ENCODE data around the gene MYO5C.

MYO5C gene

DNA sequence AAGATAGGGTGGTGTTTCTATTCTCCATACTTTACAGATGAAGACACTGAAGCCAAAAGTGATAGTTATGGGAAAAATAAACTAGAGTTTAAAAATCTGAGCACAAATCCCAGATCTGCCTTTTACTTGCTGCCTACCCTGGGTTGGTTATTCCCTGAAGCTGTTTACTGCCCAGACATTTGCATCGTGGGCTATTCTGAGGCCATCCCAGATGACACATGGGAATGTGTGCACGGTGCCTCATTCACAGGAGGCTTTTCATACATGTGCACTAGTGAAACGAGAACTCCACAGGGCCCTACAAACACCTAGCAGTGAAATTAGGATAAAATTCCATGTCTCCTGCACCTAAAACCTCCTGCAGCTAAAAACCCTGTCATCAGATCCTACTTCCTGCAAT lies 17.5 kb downstream of the MYO5C start:
- no peak for DNase-seq

DNA sequence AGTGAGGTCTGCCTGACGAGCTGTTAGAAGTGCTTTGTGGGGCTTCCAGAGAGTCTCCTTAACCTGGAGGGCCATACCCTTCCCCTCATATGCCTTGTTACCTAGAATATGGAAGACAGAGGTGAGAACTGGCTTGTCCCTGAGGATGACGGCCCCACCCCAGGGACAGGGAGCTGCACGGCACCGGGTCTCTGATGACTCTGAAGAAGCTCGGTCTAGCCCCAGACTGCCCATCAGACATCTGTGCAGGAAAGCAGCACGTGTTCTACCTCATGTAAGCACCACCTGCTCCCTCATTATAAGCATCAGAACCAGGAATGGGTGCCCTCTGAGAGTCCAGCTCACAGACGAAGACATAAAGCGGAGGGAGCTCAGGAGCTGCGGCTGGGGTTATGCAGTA lies 18.0 kb downstream of the MYO5C start:
- DNase-seq, result no peak

DNA sequence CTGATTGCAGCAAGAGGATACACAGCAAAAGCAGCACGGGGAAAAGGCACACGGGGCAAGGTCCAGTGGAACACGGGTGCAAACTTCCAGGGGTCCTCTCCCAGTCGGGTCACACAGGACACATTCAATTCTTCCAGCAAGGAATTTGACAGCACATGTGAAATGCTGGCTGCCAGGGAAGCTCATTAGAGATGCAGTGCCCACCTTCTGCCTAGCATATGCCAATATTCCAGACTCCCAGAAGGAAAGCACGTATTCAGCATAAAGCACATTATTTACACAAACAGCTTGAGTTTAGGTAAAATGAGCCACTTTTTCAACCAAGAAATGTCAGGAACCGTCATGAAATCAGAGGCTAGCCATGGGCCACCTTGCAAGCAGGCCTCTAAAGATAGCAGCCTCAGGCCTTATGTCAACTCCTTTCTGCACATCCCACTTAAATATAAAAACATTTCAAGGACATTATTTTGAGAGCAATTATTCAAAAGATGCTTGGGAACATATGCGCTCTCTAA lies 19.3 kb downstream of the MYO5C start:
- no peak for DNase-seq

DNA sequence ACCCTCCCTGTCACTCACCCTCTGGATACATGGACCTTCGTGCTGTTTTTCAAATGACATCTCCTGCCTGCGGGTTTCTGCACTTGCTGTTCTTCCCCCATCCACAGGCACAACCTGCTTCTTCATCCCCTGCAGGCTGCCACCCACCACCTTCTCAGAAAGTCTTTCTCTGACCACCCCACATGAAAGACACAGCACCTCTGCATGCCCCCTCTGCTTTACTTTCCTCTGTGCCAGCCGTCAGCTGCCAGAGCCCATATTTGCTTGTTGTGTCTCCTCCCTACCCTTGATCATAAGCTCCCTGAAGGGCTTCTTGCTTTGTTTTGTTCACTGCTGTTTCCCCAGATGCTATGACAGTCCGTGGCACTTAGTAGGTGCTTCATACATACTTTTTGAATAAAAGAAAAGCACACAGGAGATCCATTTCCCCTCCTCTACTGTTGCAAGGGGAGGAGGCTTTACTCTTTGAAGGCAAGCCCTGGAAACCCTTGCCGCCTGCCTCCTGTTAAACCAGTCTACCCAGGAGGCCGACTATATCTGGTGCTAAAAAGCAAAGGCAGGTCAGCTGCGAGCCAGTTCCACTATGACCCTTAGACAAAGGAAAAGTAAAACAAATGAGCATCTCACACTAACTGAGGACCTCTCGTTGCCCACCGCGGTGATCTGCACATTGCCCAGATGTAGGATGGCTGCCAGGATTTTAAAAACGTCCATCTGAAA lies 31.9 kb downstream of the MYO5C start:
- no peak for DNase-seq

DNA sequence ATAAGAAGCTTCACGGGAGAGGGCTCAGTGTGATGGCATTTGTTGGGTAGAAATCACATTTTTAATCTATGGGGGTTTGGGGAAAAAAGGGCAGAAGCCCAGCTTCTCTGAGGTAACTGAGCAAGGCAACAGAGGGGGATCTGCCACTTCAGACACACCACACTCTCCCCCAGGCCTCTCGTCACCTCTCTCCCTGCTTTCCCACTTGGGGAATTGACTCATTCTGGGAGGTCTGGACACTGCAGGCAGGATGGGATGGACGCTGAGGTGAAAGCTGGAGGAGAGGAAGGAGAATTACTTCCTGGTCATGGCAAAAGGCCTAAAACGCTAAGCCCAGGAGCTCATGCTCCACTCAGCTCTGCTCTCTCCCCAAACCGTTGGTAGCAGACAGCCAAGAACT lies 33.2 kb downstream of the MYO5C start:
- no peak for DNase-seq

DNA sequence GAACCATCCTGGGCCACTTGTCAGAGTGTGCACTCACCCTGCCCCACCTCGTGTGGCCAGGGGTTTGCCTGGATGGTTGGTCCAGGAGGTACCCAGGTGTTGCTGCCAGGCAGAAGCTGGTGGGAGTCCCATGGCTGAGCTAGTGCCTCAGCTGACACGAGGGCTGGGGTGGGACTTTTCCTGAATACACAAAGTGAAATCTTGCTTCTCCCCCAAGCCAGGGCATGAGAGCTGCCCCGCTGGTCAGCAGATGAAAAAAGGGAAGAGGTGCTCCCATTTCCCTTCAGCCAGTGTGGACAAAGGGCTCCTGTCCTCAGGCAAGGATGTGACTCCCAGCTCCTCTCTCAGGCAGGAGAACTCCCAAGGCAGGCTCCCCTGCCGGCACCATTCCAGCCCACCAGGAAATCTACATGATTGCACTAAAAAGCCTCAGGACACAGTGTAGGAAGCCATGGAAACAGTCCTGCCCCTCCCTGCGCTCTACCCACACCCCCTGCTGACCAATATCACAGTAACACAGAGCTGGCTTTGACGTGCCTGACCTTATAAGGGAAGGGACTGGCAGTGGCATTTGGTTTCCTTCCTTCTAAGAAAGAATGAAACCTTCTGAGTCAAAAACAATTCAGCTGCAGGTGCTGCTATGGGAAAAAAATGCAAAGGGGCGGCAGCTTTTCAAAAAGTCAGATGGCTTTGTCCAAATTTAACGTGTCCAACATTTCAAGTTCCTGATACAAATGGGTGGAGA lies 33.9 kb downstream of the MYO5C start:
- DNase-seq, result no peak

DNA sequence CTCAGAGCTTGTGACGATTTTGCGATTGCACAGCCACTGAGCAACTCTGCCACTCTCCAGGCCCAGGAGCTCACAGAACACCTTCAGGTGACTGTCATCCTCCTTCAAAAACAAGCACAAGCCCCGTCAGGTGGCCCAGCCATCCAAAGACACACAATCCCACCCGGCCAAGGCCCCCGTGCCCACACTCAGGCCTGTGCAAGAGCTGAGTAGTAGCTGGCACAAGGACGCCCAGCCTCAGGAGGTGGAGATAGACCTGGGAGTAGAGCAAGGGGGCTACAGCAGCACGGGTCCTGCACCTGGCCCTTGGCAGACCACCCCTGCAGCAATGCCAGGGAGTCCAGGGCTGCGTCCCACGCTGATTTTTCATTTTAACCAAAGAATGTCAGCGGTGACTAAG lies 34.6 kb downstream of the MYO5C start:
- DNase-seq, result no peak

DNA sequence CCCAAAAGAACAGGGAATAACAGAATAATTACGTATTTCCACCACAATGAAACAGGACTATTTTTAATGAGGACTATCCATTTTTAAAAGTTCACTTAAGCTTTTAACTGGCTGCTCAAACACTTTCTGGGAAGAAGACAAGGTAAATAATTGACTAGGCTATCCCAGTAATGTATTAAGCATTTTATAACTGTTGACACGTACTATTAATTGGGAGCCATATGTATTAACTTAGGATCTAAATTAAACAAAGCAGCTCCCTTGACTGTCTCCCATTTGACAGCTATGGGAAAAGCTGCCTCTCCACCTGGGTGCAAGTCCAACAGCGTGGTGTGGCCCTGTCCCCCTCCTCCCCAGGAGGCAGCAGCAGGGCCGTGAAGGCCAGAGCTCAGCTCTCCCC lies 36.1 kb downstream of the MYO5C start:
- no peak for DNase-seq

DNA sequence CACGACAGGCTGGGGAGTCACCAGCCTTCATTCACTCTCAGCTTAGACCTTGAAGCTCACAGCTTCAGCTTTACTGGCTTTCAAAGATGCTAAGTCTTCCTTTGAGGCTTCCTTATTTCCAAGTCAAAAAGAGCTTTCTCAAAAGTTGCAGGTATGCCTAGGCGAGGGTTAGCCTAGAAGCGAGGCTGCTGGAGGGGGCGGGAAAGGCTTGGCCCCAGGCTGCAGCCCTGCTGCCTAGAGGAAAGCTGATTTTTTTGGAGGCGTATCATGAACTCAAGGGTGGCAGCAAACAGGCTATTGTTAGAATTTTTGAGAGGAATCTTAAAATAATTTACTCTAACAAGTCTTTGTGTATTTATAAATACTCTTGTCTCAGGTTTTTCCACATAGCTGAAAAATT lies 37.1 kb downstream of the MYO5C start:
- no peak for DNase-seq

DNA sequence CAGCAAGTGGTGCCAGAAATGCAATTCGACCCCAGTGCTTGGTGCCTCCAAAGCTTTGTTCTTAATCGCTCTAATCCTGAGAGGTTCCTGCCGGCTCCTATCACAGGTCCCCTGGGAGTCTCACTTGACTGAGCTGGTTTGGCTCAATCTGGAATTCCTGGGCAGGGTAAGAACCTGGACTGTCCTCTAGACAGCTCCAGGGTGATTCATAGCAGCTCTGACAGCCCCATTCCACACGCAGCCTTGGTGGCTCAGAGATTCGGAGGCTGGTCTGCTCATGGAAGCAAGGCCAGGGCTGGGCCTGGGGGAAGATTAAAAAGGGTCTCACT lies 37.9 kb downstream of the MYO5C start:
- no peak for DNase-seq

DNA sequence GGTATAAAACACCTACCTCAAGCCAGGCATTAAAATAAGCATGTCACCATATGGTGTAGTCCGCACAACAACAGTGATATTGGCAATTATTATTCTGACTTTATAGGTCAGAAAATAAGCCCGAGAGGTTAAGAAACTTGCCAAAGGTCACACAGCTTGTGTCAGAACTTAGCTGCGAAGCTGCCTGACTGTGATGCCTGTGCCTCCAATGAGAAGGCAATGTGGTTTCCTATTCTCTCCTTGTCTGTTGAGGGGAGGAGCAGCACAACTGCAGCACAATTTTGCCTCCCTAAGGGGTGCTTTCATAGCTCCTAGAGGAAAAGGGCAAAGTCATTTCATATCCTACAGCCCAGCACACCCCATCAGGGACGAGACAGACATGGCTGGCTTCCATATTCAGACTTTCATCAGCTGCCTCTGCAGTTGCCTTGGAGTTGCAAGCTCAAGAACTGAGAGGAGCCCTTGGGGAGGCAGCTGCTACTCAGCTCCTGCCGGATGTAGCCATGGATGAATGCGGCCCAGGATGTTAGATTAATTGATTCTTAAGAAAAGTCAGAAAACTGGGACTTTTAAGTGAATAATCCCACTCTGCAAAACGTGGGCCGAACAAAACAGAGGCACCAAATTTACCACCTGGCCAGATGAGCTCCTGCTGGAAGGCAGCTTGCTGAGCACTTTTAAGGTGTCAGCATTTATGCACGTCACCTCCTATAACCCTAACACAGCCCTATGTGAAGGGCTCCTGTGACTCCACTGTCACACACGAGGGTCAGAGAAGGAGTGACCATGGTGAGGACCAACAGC lies 38.5 kb downstream of the MYO5C start:
- DNase-seq, result no peak

DNA sequence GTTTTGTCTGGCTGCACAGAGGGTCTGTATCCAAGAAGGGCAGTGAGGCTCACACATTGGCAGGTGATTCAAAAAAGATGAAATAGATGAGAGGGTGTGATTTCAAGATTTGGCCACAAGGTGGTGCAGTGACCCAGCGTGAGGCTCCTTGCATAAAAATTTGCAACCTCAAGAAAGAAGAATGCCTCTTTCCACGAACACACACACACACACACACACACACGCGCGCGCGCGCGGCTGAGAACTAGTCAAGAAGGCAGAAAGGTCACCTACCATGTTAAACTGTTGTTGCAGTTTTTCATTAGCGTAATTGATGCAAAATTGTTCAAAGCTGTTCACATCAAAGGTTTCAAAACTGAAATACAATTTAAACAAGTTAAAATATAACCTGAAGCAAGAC lies 39.2 kb downstream of the MYO5C start:
- no peak for DNase-seq

DNA sequence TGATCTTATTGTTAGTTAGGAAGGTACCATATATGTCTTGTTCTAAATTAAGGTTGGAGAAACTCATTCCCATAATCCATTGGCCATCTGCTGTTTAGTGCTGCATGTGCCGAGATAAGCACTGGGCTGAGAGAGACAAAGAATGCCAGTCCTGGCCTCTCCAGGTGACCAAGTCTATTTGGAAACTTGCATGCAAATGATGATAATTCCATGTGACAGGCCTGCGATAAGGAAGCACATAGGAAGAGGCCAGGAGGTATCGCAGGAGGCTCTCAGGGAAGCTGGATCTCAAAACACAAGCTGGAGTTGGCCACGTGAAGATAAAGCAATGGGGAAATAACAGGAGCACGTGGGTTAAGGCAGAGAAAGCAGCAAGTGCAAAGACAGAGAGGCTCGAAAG lies 39.7 kb downstream of the MYO5C start:
- no peak for DNase-seq

DNA sequence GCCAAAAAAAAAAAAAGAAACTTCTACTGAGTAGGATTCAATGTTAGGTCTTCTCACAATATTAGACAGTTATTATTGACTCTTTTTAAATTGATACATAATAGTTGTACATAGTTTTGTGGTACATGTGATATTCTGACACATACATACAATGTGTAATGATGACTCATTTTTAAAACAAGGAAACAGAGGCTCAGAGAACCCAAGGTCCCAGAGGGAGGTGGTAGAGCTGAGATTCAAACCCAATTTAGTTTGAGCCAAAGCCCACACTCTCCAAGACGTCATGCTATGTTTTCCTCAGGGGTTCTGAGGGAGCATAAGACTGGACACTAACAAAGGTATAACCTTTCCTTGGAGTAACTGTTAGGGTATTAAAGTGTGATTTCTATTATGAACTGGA lies 40.6 kb downstream of the MYO5C start:
- DNase-seq, result no peak

DNA sequence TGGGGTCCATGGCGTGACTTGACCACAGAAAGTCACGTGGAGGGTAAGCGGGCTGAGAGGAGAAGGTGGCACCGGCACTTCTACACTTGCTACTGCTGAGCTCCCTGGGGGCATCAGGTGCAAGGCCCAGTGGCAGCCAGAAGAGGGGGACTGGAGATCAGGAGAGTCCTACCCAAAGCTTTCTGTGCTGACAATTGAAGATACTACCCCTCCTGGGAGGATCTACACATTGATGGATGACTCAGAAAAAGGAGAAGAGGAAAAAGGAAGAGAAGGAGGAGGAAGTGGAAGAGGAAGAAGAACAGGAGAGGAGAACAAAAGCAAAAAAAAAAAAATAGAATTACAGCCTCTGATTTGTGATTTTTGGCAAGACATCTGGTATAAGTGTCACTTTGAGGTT lies 41.2 kb downstream of the MYO5C start:
- DNase-seq, result no peak

DNA sequence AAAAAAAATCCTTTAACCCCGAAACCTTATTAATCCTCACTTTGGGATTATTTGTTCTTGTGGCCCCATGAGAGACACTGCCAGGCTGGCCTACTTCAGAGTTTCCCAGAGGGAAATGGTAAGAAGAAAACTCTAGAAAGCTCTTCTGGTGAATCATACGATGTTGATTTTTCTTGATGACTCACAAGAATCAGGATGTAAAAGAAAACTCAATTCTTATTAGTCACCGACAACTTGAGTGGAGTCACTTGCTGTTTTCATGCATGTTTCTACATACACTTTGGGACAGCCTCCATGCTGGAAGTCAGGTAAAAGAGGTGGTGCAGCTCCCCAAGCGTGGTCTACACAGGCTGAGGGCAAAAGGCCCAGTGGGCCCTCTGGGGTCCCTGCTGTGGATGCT lies 42.8 kb downstream of the MYO5C start:
- DNase-seq, result no peak

DNA sequence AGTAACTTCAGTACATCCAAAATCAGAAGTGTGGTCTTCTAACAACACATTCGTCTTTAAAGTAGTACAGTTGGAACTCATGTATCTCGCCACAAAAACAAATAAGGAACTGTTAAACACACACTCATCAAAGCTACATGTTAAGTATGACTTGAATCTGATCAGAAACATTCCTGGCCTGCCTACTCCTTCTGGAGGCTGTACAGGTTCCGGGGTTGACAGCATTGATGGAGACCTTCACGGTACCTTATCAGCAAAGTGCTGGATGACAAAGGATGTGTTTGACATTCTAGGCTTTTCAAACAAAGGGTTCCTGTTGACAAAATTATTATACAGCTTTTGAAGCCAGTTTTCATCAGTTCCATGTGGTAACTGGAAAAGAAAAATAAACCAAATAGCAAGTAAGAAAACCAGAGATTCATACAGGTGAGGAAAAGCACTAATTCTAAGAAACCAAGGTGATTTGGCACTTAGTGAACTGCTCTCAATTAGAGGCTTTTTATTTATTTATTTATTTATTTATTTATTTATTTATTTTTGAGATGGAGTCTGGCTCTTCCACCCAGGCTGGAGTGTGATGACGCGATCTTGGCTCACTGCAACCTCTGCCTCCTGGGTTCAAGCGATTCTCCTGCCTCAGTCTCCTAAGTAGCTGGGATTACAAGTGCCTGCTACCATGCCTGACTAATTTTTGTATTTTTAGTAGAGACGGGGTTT lies 44.3 kb downstream of the MYO5C start:
- no peak for DNase-seq

DNA sequence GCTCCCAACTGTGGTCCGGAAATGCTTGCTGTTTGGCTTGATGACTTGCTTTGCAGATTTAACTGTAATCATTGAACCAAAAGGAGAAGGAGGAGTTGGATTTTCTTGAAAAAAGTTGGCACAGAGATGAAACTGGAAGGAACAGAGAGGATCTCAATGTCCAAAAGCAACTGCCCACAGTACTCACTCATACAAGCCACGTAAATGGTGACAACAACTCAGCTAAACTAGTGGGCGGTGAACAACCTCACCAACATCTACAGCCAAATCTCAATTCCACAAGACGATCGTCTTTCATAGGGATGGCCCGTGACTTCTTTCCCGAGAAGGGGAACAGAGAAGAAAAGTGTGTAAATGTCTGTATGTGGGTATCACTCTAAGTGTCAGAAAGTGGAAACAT lies 48.1 kb downstream of the MYO5C start:
- DNase-seq, result no peak

DNA sequence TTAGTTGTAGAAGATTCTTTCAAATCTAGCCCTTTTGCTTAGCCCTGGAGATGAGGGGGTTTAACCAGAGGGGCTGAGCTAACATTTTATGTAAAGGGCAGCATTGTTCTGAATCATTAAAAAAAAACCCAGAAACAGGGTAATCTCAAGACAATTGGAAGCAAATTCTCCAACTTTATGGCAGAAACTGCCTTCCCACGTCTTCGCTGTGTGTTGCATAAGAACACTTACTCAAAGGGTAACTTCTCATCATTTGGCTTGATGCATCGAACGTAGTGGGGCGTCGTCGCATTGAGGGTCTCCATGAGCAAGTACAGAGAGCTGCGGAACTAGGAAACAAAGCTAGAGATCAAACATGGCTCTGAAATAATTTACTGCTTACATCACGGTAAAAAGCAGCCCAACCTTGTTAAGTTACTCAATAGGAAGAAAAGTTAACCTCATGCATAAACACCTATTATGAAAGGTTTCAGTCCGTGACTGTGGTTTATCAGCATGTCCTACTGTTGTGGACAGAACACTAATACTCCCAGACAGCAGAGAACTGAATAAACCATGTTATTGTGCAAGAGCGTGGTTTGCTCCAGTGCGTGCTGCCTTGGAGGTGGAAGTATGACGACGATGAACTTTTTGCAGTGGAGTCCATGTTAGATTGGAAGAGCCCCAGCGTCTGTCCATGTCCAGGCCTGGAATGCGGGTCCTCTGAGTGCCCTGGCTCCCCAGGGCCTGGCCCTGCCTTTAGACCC lies 48.7 kb downstream of the MYO5C start:
- DNase-seq, result no peak

DNA sequence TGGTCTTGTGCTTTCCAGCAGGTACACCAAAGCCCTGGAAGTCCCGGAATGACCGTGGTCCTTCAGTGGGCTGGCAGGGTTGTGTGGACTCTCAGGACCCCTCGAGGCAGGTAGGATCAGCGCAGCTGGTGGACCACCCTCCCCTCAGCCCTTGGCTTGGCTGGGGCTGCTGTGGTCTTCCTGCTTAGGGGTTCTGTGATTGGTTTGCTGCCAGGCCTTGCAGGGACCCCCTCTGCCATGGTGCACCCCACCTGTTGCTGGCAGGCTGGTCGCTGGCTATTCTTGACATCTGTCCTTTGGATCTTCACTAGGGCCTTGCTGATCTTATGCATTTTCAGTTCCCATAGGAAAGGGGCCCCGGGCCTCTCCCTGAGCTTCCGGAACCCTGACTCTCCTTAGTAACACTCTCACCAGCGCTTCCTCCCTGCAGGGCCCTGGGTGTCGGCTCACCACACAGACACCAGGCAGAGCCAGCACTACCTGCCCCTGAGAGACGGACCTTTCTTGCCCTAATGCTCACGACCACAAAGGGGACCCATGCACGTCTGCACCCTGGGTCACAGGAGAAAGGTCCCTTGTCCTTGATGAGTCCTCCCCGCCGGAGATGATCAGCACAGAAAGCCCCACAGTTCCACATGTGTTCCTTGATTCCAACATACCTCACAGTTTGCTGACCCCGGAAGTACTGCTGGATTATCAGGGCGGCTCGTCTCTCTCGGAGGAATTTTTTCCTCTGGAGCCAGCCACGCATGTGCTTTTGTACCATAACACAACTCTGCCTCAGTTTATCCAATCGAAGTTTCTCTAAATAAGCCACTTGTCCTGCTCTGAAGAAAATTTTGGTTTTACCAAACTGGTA lies 51.7 kb downstream of the MYO5C start:
- no peak for DNase-seq

DNA sequence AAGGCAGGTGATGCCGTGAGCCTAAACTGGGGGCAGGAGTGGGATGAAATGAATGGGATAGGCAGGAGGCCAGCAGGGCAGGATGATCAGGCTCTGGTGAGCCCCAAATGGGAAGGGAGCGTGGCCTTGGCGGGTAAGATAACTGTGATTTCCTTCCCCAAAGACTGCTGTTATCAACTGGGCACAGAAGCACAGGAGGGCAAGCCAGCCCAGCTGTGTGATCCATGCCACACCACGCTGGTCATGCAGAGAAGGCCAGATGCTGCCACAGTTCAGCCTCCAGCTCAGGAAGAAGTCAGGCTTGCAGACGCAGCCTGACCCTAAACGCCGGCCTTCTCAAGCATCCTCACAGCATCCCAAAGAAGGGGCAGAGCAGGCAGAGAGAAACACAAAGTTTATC lies 52.3 kb downstream of the MYO5C start:
- DNase-seq, result no peak

DNA sequence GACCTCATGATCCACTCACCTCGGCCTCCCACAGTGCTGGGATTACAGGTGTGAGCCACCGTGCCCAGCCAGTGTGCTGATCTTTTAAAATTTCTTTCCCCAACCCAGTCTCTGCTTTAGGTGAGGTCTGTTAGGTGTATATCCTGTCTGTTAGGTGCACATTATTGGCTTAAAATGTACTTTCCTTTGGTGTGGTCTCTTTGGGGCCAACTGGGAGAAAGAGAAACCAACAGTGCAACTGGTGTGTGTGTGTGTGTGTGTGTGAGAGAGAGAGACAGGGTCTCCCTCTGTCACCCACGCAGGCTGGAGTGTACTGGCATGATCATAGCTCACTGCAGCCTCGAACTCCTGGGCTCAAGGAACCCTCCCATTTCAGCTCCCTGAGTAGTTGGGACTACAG lies 54.1 kb downstream of the MYO5C start:
- DNase-seq, result no peak
